K562 (cell line): ENCODE results near the gene MINDY4. TPM values are rescaled to one million over a fixed set of nuclear protein-coding genes. Genes with fewer than 3 reads are reported as not detected.

Source experiments
- ATAC-seq: fragments of 200-7000 bp; cut with Tn5 transposase; 3 replicates; pipeline ENCODE4 v1.9.1; 2020; ENCODE audit warnings: moderate library complexity
- BruUV-seq: library from RNA; stranded (reverse); fragments of 400-500 nt; replicated peaks from 2 replicates; lab custom pipeline; 2021; lab: Mats Ljungman, UMichigan
- CTCF ChIA-PET: fragments of 300-600 bp; formaldehyde crosslinking; extraction: SDS; loops from one replicate; lab custom pipeline; 2021; ENCODE audit warnings: low intra/inter-chr PET ratio; lab: Yijun Ruan, JAX
- POLR2A ChIA-PET: fragments of 300-600, 350-650 bp; sonication (Branson Sonifier 250); formaldehyde crosslinking; extraction: SDS; loops from one replicate; lab custom pipeline; 2021; ENCODE audit warnings: antibody characterized with exemption, inconsistent platforms; lab: Yijun Ruan, JAX
- DNase-seq, 4 experiments: peaks; one replicate each; pipeline versions ENCODE4 v3.0.0 to v3.0.0-alpha.2; 2011 to 2018; ENCODE audit warnings: low spot score in 3 of 4, mixed read lengths in 3 of 4; ENCODE audit errors: extremely low read depth in 1 of 4
- FAIRE-seq: peaks from 2 replicates; lab custom pipeline; 2011; peaks lifted over from hg19 to GRCh38; lab: Jason Lieb, UNC
- H2AFZ ChIP-seq: 2 replicates; pipeline ENCODE4 v1.6.0; 2011; ENCODE audit warnings: low read depth, low read length, control low read depth, inconsistent platforms
- H3K27ac ChIP-seq: fragments of 200-600 bp; 3 replicates; pipeline ENCODE4 v1.8.0; 2011; ENCODE audit warnings: low read depth, mild to moderate bottlenecking, control low read depth, inconsistent platforms, low read length, moderate library complexity, mixed read lengths; ENCODE audit errors: extremely low read depth
- H3K27me3 ChIP-seq, 2 experiments: fragments of 300-600 bp in 1 of 2; 2 replicates in 1 of 2; 3 replicates in 1 of 2; pipeline versions ENCODE4 v1.6.0 to v1.8.0; 2011; ENCODE audit warnings: inconsistent platforms in 2 of 2, low read length in 2 of 2, mild to moderate bottlenecking in 1 of 2, mixed read lengths in 1 of 2, moderate library complexity in 1 of 2; ENCODE audit not compliant: control insufficient read depth in 2 of 2, insufficient read depth in 2 of 2
- H3K36me3 ChIP-seq: fragments of 300-600 bp; 3 replicates; pipeline ENCODE4 v1.8.0; 2011; ENCODE audit warnings: mild to moderate bottlenecking, low read length, inconsistent platforms; ENCODE audit not compliant: control insufficient read depth, insufficient read depth
- H3K4me1 ChIP-seq, 2 experiments: fragments of 200-600 bp in 1 of 2; replicated peaks in 1 of 2; 2 replicates in 1 of 2; 3 replicates in 1 of 2; pipeline versions ENCODE4 v1.5.1 to v1.8.0; 2011; ENCODE audit warnings: inconsistent platforms in 2 of 2, low read length in 2 of 2, mild to moderate bottlenecking in 1 of 2, mixed read lengths in 1 of 2, moderate library complexity in 1 of 2; ENCODE audit not compliant: control insufficient read depth in 2 of 2, insufficient read depth in 2 of 2
- H3K4me2 ChIP-seq: 2 replicates; pipeline ENCODE4 v1.6.1; 2011; ENCODE audit warnings: low read length, control low read depth, inconsistent platforms, mixed read lengths; ENCODE audit not compliant: insufficient read depth
- H3K4me3 ChIP-seq: fragments of 200-600 bp; sonication (generic), shearing (Covaris generic); 2 replicates; pipeline ENCODE4 v1.5.1; 2016; ENCODE audit warnings: control low read depth, inconsistent platforms
- H3K79me2 ChIP-seq: fragments of 200-600 bp; 3 replicates; pipeline ENCODE4 v1.8.0; 2011; ENCODE audit warnings: low read length, inconsistent platforms; ENCODE audit not compliant: control insufficient read depth, insufficient read depth
- H3K9ac ChIP-seq, 2 experiments: 2 replicates each; pipeline versions ENCODE4 v1.6.0 to v1.6.1; 2011; ENCODE audit warnings: low read depth in 2 of 2, low read length in 2 of 2, control low read depth in 1 of 2, inconsistent platforms in 1 of 2, mild to moderate bottlenecking in 1 of 2, mixed read lengths in 1 of 2; ENCODE audit not compliant: insufficient read depth in 1 of 2
- H3K9me1 ChIP-seq: one replicate; pipeline ENCODE4 v1.6.0; 2011; ENCODE audit warnings: inconsistent platforms, mild to moderate bottlenecking, low read length, moderate library complexity; ENCODE audit not compliant: control insufficient read depth, insufficient read depth
- H3K9me3 ChIP-seq: replicated peaks from 2 replicates; pipeline ENCODE4 v1.5.1; 2011; ENCODE audit warnings: low read depth, low read length, inconsistent platforms; ENCODE audit not compliant: control insufficient read depth, insufficient read depth
- H4K20me1 ChIP-seq: replicated peaks from 2 replicates; pipeline ENCODE4 v1.6.1; 2011; ENCODE audit warnings: low read length, inconsistent platforms, mixed read lengths; ENCODE audit not compliant: control insufficient read depth, insufficient read depth
- ELF4 ChIP-seq: fragments of 450-650 bp; formaldehyde crosslinking; IDR thresholded peaks from 2 replicates; pipeline ENCODE4 v1.4.0; 2022; ENCODE audit warnings: missing genetic modification characterization
- KAT2B ChIP-seq: IDR thresholded peaks from one replicate; pipeline ENCODE4 v1.6.1; 2012; ENCODE audit warnings: low read depth, mild to moderate bottlenecking, control low read depth, inconsistent platforms, low read length, moderate library complexity
- KDM1A ChIP-seq, 2 experiments: fragments of 450-650 bp; IDR thresholded peaks; 2 replicates each; pipeline ENCODE4 v1.6.1; 2016; ENCODE audit warnings: mild to moderate bottlenecking in 2 of 2
- RBM25 ChIP-seq: fragments of 200-400 bp; formaldehyde crosslinking; IDR thresholded peaks from 2 replicates; pipeline ENCODE4 v1.6.1; 2018; ENCODE audit warnings: low read length, low read depth, moderate library complexity; ENCODE audit not compliant: severe bottlenecking
- ZFP36 ChIP-seq: fragments of 150-350 bp; IDR thresholded peaks from 2 replicates; pipeline ENCODE4 v1.6.1; 2018; ENCODE audit warnings: low read length, low read depth; ENCODE audit not compliant: partially characterized antibody
- ZNF436 ChIP-seq: fragments of 250-450, 450-650 bp; sonication (Bioruptor Pico); formaldehyde crosslinking; IDR thresholded peaks from 2 replicates; pipeline ENCODE4 v1.7.0; 2020; ENCODE audit warnings: mild to moderate bottlenecking
- WGBS: fragments of 100-300 bp; shearing (Covaris generic); methylation state at CpG from one replicate; pipeline ENCODE4 v1.1.6; 2016; ENCODE audit warnings: low coverage, mixed read lengths; ENCODE audit not compliant: insufficient coverage; ENCODE audit errors: missing lambda C conversion rate; 5-methylcytosine and 5-hydroxymethylcytosine counted together
- in situ Hi-C: fragments of 300-500 bp; cut with MboI; formaldehyde crosslinking; loops from 4 replicates; pipeline ENCODE4 v1.15.0; 2018; ENCODE audit warnings: inconsistent platforms, mixed read lengths
- intact Hi-C: fragments of 100-400 bp; cut with micrococcal nuclease; formaldehyde crosslinking; loops from 2 replicates; pipeline ENCODE4 v1.14.2; 2022
- polyA plus RNA-seq, 8 experiments: library from polyadenylated mRNA; depleted of rRNA in 4 of 8; stranded (reverse) in 5 of 8; unstranded in 3 of 8; fragments of >200 nt; fragmentation: Nextera tagmentation in 2 of 8; fragmentation: Illumina TruSeq in 1 of 8; extraction: Ambion mirVana in 2 of 8; extraction: Trizol in 1 of 8; gene quantifications; 2 replicates each; pipeline versions ENCODE4 v1.2.1 to v1.2.3, GENCODE V29; 2011 to 2014; ENCODE audit warnings: inconsistent platforms in 1 of 8, missing spikeins in 1 of 8
- total RNA-seq, 7 experiments: library from RNA; depleted of rRNA in 6 of 7; stranded (reverse); fragments of >200 nt in 6 of 7; fragmentation: Illumina TruSeq in 2 of 7; extraction: Trizol in 2 of 7; gene quantifications; 2 replicates each; pipeline versions ENCODE4 v1.2.1 to v1.2.3, GENCODE V29; 2011 to 2021; ENCODE audit warnings: low replicate concordance in 1 of 7

The MINDY4 gene
- total and polyA plus RNA-seq, 9 of the 15 experiments (the other 6 are each of a cell fraction or from before 2014, with no cell fraction given) = 2.1 to 16.7 (median 11.0) TPM

GRCh38 chr7:30934732-30935568, 163.7 kb downstream of the MINDY4 start (continued):
- 0 out of 4 replicates have a peak, but pooled peaks have one; percentile 20 to 43 for TF ChIP-seq KDM1A (IDR thresholded peaks at IDR 0.05)

GRCh38 chr7:30935569-30935877, 164.3 kb downstream of the MINDY4 start:
- POLR2A ChIA-PET = interaction anchor here (0.6 to 1.1 kb wide), 3 partner anchors 20 to 38 kb away, joined by 3 to 4 read pairs (median 3); no protein-coding TSS in a partner anchor
- no peak overlapping the region for H3K4me3 ChIP-seq
- in situ Hi-C loops = no loop called here
- no peak overlapping the region for H3K9ac ChIP-seq
- no peaks in the 10 kb centered on the region for H3K27me3 ChIP-seq
- TF ChIP-seq KAT2B (no peak), ELF4 (CRISPR knock-in tag) (no peak), RBM25 (peak; percentile 40), ZFP36 (peak; percentile 96), ZNF436 (peak; percentile 79)
- TF ChIP-seq, all 486 proteins: peak for 3
- FAIRE-seq (no peak), DNase-seq (peak in 2 of 4 experiments; percentile 9 to 10), ATAC-seq (no peak)
- CTCF ChIA-PET = no interaction called here
- intact Hi-C loops = no loop called here
- Histone ChIP-seq H3K4me2 (no peak overlapping the region), H3K9me1 (no peaks in the 10 kb centered on the region), H3K9me3 (no peaks in the 10 kb centered on the region), H2AFZ (no peak overlapping the region), H3K79me2 (no peaks in the 10 kb centered on the region), H3K4me1 (peaks cover 0 to 36% of the 10 kb centered on the region in 2 experiments; a peak in 3 of 5 replicates), H3K27ac (no peak overlapping the region), H3K36me3 (no peaks in the 10 kb centered on the region), H4K20me1 (no peaks in the 10 kb centered on the region)
- no TSS peak for BruUV-seq
- WGBS = 8% methylated on average over 2 of the region's 3 CpGs
